ENCODE results near the gene CRYL1. TPM values are rescaled to one million over a fixed set of nuclear protein-coding genes. Genes with fewer than 3 reads are reported as not detected.

CRYL1 gene
- total and polyA plus RNA-seq, 2 of the 8 experiments (the other 6 are each of a cell fraction or from before 2014, with no cell fraction given): 1.9 to 6.4 TPM

DNA sequence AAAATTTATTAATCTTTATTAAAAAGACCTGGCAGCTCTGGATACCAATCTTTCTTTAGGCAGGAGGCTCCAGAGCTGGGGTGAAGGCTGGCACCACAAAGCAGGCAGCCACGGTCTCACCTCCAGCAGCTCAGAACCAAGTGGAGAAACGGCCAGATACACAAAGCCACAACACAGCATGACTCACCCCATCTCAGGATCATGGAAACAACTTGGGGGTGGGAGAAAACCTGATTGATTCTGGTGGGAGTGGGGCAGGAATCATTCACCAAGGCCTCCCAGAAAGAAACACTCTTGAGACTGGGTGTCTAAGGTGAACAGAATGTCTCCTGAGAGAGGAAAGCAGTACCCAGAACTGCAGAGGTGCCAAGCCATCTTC is 64.2 kb downstream of the CRYL1 start:
- DNase-seq (ENCODE audit: low read depth in 1 of 2, low spot score in 2 of 2): no peak
- Histone ChIP-seq H3K36me3 (ENCODE audit: control insufficient read depth in 2 of 4, insufficient read depth in 4 of 4, low read length in 3 of 4) (no peaks in the 10 kb centered on the region), H3K23ac (ENCODE audit: insufficient read length) (no peak overlapping the region), H2AFZ (ENCODE audit: low read length) (0 out of 2 replicates have a peak overlapping the region, but pooled peaks have one; percentile 14), H3K9ac (replicated peaks in 1 of 4; ENCODE audit: extremely low read depth in 1 of 4, low read depth in 3 of 4, low read length in 3 of 4) (no peak overlapping the region), H3K4ac (replicated peaks; ENCODE audit: insufficient read length, low read depth, low read length) (peak overlapping the region; percentile 40), H3K56ac (replicated peaks; ENCODE audit: insufficient read length, low read depth, low read length) (no peak overlapping the region), H4K20me1 (replicated peaks in 1 of 2; ENCODE audit: control insufficient read depth in 1 of 2, insufficient read depth in 2 of 2, low read length in 2 of 2) (no peaks in the 10 kb centered on the region), H3K4me2 (ENCODE audit: insufficient read depth in 1 of 2, low read depth in 2 of 2, low read length in 2 of 2) (no peak overlapping the region), H3K27ac (ENCODE audit: low read depth, low read length) (no peak overlapping the region), H3K27me3 (replicated peaks in 1 of 4; ENCODE audit: control insufficient read depth in 3 of 4, extremely low read depth in 1 of 4, insufficient read depth in 3 of 4, low read length in 3 of 4) (no peaks in the 10 kb centered on the region), H2BK15ac (ENCODE audit: low read length) (no peak overlapping the region), H3K9me3 (ENCODE audit: insufficient read depth in 2 of 2, low read depth in 1 of 2, low read length in 1 of 2) (no peaks in the 10 kb centered on the region), H3K23me2 (ENCODE audit: low read depth, low read length) (no peaks in the 10 kb centered on the region; the same call in 1 of the 2 replicates), H3K79me1 (ENCODE audit: low read depth, low read length) (no peaks in the 10 kb centered on the region), H4K8ac (ENCODE audit: extremely low read depth, insufficient read depth, low read length) (no peak overlapping the region), H2BK5ac (ENCODE audit: low read depth, low read length) (no peak overlapping the region), H2AK5ac (ENCODE audit: low read depth, low read length) (no peak overlapping the region), H3K4me1 (replicated peaks in 1 of 4; ENCODE audit: control insufficient read depth in 3 of 4, insufficient read depth in 4 of 4, low read length in 3 of 4) (peaks cover 0 to 8% (median 1%) of the 10 kb centered on the region in 4 experiments; a peak in 4 of 7 replicates), H4K5ac (ENCODE audit: insufficient read length, low read depth, low read length) (no peak overlapping the region), H3K14ac (ENCODE audit: insufficient read length) (no peak overlapping the region), H2BK120ac (replicated peaks; ENCODE audit: low read depth, low read length) (no peak overlapping the region), H3K79me2 (ENCODE audit: control insufficient read depth in 1 of 2, insufficient read depth in 2 of 2, low read length in 2 of 2) (no peaks in the 10 kb centered on the region), H2BK12ac (ENCODE audit: low read depth, low read length) (peak overlapping the region; percentile 27; the same call in 1 of the 2 replicates), H4K91ac (replicated peaks; ENCODE audit: insufficient read length, low read length) (no peak overlapping the region), H2BK20ac (ENCODE audit: low read length) (no peak overlapping the region), H3K4me3 (ENCODE audit: extremely low read depth in 1 of 4, insufficient read depth in 2 of 4, low read depth in 3 of 4, low read length in 4 of 4) (no peak overlapping the region), H3K18ac (ENCODE audit: extremely low read depth, low read length) (no peak overlapping the region; the same call in 1 of the 2 replicates)
- ChIA-PET POLR2A (ENCODE audit: partially characterized antibody) (no interaction called here), CTCF (ENCODE audit: partially characterized antibody) (interaction anchor here (1.2 kb wide), 1 partner anchor 264 kb away, joined by 4 read pairs; no protein-coding TSS in a partner anchor)
- 97% methylated on average over 2 of the region's 2 CpGs; no CpG with 5 or more reads in 1 of the 2 experiments for WGBS, 2 experiments (ENCODE audit: extremely low coverage in 1 of 2, insufficient coverage in 1 of 2, insufficient read length in 1 of 2, insufficient replicate concordance in 2 of 2, low coverage in 1 of 2, low lambda C conversion rate in 2 of 2, missing lambda C conversion rate in 1 of 2)
- no peak for FAIRE-seq
- TF ChIP-seq ASH2L (IDR thresholded peaks at IDR 0.05; ENCODE audit: low read length) (no peak), JUN (IDR thresholded peaks at IDR 0.05; ENCODE audit: low read depth, low read length) (no peak), ZNF274 (IDR thresholded peaks at IDR 0.05; ENCODE audit: borderline replicate concordance, extremely low read depth, low read length) (no peak), RNF2 (IDR thresholded peaks at IDR 0.05; ENCODE audit: borderline replicate concordance, low read depth, low read length, missing control alignments, poor library complexity, severe bottlenecking) (no peak), CREB1 (IDR thresholded peaks at IDR 0.05) (no peak), SRF (IDR thresholded peaks at IDR 0.05; ENCODE audit: low read depth, low read length) (no peak), YY1 (IDR thresholded peaks at IDR 0.05; ENCODE audit: low read depth, low read length) (no peak), CBX5 (IDR thresholded peaks at IDR 0.05; ENCODE audit: low read depth, low read length) (no peak), BRCA1 (IDR thresholded peaks at IDR 0.05; ENCODE audit: low read depth, low read length) (no peak)
- TF ChIP-seq, protein P1, sequence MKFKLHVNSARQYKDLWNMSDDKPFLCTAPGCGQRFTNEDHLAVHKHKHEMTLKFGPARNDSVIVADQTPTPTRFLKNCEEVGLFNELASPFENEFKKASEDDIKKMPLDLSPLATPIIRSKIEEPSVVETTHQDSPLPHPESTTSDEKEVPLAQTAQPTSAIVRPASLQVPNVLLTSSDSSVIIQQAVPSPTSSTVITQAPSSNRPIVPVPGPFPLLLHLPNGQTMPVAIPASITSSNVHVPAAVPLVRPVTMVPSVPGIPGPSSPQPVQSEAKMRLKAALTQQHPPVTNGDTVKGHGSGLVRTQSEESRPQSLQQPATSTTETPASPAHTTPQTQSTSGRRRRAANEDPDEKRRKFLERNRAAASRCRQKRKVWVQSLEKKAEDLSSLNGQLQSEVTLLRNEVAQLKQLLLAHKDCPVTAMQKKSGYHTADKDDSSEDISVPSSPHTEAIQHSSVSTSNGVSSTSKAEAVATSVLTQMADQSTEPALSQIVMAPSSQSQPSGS (IDR thresholded peaks at IDR 0.05; ENCODE audit: low read length): no peak
- TF ChIP-seq, protein P2, sequence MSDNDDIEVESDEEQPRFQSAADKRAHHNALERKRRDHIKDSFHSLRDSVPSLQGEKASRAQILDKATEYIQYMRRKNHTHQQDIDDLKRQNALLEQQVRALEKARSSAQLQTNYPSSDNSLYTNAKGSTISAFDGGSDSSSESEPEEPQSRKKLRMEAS (IDR thresholded peaks at IDR 0.05): no peak
